Endometrial microvascular endothelial cells (primary cell): ENCODE measurements around the gene SMR3A. TPM values are rescaled to one million over a fixed set of nuclear protein-coding genes. Genes with fewer than 3 reads are reported as not detected.

Source experiments
- in situ Hi-C: cut with HindIII; loops from 2 replicates; pipeline ENCODE4 v1.10.0; 2017; ENCODE audit warnings: low sequenced_read_pairs, low pct_unique_long_range_greater_than_20kb; ENCODE audit errors: inconsistent ontology term
- total RNA-seq: library from RNA; depleted of rRNA; stranded (reverse); fragments of >200 nt; gene quantifications from one replicate; pipeline ENCODE4 v1.2.3, GENCODE V29; 2015; ENCODE audit errors: inconsistent ontology term

The SMR3A gene
- total RNA-seq, 1 donor from 2014 or later = not detected

DNA sequence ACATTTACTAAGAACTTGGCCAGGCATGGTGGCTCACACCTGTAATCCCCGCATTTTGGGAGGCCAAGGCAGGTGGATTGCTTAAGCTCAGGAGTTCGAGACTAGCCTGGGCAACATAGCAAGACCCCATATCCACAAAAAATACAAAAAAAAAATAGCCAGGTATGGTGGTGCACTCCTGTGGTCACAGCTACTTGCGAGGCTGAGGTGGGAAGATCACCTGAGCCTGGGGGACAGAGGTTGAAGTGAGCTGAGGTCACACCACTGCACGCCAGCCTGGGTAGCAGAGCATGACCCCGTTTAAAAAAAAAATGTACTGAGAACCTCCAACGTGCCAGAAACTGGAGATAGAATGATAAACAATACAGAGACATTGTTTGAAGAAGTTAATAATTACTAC is 45.2 kb downstream of the SMR3A start:
- in situ Hi-C loops = no loop called here

Other genes with a start within 250 kb of the SMR3A start
- not detected for gene PRR27, start 206.5 kb upstream of the SMR3A start, total RNA-seq
- gene ODAM, start 165.0 kb upstream of the SMR3A start, total RNA-seq = not detected
- not detected for gene FDCSP, start 134.6 kb upstream of the SMR3A start, total RNA-seq
- gene CSN3, start 118.2 kb upstream of the SMR3A start, total RNA-seq = not detected
- not detected for gene CABS1, start 25.8 kb upstream of the SMR3A start, total RNA-seq
- not detected for gene SMR3B, start 22.4 kb downstream of the SMR3A start, total RNA-seq
- not detected for gene OPRPN, start 37.2 kb downstream of the SMR3A start, total RNA-seq
- not detected for gene MUC7, start 111.4 kb downstream of the SMR3A start, total RNA-seq
- not detected for gene AMTN, start 157.8 kb downstream of the SMR3A start, total RNA-seq
- not detected for gene AMBN, start 231.5 kb downstream of the SMR3A start, total RNA-seq